Measurements from ENCODE around the gene RCSD1.
"Not testable (repeated sequence)": the region's sequence is repeated elsewhere in the genome, so short reads cannot be mapped to it uniquely, and the experiment has no call there.

The RCSD1 gene

GRCh38 chr1:167739752-167740151 lies 109.7 kb downstream of the RCSD1 start:
- no peak for TF ChIP-seq CTCF (IDR thresholded peaks at IDR 0.05; ENCODE audit: insufficient read depth, low read length, poor library complexity, severe bottlenecking)
- DNase-seq (ENCODE audit: extremely low read depth, insufficient read length): no peak
- H3K36me3 ChIP-seq (ENCODE audit: control insufficient read depth, insufficient read depth, low read length): no peaks in the 10 kb centered on the region; the same call in 1 of the 2 replicates
- H3K27me3 ChIP-seq (replicated peaks; ENCODE audit: control insufficient read depth, insufficient read depth, low read length): no peaks in the 10 kb centered on the region
- H3K4me3 ChIP-seq (replicated peaks; ENCODE audit: low read depth, low read length): no peak overlapping the region

GRCh38 chr1:167741103-167741502 lies 111.1 kb downstream of the RCSD1 start:
- not testable (repeated sequence) for H3K27me3 ChIP-seq (replicated peaks; ENCODE audit: control insufficient read depth, insufficient read depth, low read length); H3K4me3 ChIP-seq (replicated peaks; ENCODE audit: low read depth, low read length); H3K36me3 ChIP-seq (ENCODE audit: control insufficient read depth, insufficient read depth, low read length); DNase-seq (ENCODE audit: extremely low read depth, insufficient read length)

- not testable (repeated sequence) for DNase-seq (ENCODE audit: extremely low read depth, insufficient read length); H3K36me3 ChIP-seq (ENCODE audit: control insufficient read depth, insufficient read depth, low read length); H3K27me3 ChIP-seq (replicated peaks; ENCODE audit: control insufficient read depth, insufficient read depth, low read length); H3K4me3 ChIP-seq (replicated peaks; ENCODE audit: low read depth, low read length)
Measured at GRCh38 chr1:167742392-167743057, 112.5 kb downstream of the RCSD1 start.

GRCh38 chr1:167744901-167745300 lies 114.9 kb downstream of the RCSD1 start:
- H3K27me3 ChIP-seq (replicated peaks; ENCODE audit: control insufficient read depth, insufficient read depth, low read length): no peaks in the 10 kb centered on the region
- no peak for DNase-seq (ENCODE audit: extremely low read depth, insufficient read length)
- no peak overlapping the region for H3K4me3 ChIP-seq (replicated peaks; ENCODE audit: low read depth, low read length)
- no peak for TF ChIP-seq CTCF (IDR thresholded peaks at IDR 0.05; ENCODE audit: insufficient read depth, low read length, poor library complexity, severe bottlenecking)
- no peaks in the 10 kb centered on the region for H3K36me3 ChIP-seq (ENCODE audit: control insufficient read depth, insufficient read depth, low read length)

- no peaks in the 10 kb centered on the region for H3K27me3 ChIP-seq (replicated peaks; ENCODE audit: control insufficient read depth, insufficient read depth, low read length)
Measured at GRCh38 chr1:167746013-167746672, 116.1 kb downstream of the RCSD1 start.

GRCh38 chr1:167746988-167747655 lies 117.1 kb downstream of the RCSD1 start:
- Histone ChIP-seq H3K27me3 (replicated peaks; ENCODE audit: control insufficient read depth, insufficient read depth, low read length) (no peaks in the 10 kb centered on the region), H3K36me3 (ENCODE audit: control insufficient read depth, insufficient read depth, low read length) (no peaks in the 10 kb centered on the region), H3K4me3 (replicated peaks; ENCODE audit: low read depth, low read length) (no peak overlapping the region)
- TF ChIP-seq CTCF (IDR thresholded peaks at IDR 0.05; ENCODE audit: insufficient read depth, low read length, poor library complexity, severe bottlenecking): no peak
- no peak for DNase-seq (ENCODE audit: extremely low read depth, insufficient read length)

More at GRCh38 chr1:167746013-167746672, 116.1 kb downstream of the RCSD1 start:
- Histone ChIP-seq H3K36me3 (ENCODE audit: control insufficient read depth, insufficient read depth, low read length) (no peaks in the 10 kb centered on the region), H3K4me3 (replicated peaks; ENCODE audit: low read depth, low read length) (no peak overlapping the region)
- no peak for TF ChIP-seq CTCF (IDR thresholded peaks at IDR 0.05; ENCODE audit: insufficient read depth, low read length, poor library complexity, severe bottlenecking)
- no peak for DNase-seq (ENCODE audit: extremely low read depth, insufficient read length)
